ENCODE results near the gene SLCO3A1.

Gene SLCO3A1

DNA sequence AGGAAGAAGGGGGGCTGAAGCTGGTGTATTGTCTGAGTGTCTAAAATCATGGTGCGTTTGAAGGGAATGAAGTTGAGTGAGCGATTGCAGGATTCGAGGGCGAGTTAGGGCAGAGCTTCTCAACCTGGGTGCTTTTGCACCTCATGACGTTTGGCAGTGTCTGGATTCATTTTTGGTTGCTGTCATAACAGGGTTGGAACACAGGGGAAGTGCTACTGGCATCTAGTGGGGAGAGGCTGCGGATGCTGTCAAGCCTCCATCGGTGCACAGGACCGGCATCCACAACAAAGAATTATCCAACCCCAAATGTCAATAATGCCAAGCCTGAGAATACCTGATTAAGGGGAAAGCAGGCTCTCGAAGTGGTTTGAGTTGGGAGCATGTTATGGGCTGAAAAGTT lies 120.0 kb downstream of the SLCO3A1 start:
- DNase-seq, result no peak

DNA sequence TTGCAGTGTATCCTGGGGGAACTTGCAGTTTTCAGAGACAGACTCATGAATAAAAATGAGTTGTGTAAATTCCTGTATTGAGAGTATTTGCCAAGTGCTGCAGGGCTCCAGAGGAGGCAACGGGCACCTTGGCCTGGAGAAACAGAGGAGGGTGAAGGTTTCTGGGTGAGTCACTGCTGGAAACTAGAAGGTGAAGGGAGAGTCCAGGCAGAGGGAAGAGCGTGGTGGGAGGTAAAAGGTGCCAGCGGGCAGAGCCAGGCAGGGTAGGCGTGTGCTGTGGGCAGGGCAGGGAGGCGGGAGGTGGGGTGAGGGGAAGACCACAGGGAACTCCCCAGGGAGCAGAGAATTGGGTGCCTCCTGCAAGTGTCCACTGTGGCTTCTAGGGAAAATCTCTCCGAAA lies 120.8 kb downstream of the SLCO3A1 start:
- no peak for DNase-seq

GRCh38 chr15:91975241-91975978 lies 121.9 kb downstream of the SLCO3A1 start:
- DNase-seq, result no peak

DNA sequence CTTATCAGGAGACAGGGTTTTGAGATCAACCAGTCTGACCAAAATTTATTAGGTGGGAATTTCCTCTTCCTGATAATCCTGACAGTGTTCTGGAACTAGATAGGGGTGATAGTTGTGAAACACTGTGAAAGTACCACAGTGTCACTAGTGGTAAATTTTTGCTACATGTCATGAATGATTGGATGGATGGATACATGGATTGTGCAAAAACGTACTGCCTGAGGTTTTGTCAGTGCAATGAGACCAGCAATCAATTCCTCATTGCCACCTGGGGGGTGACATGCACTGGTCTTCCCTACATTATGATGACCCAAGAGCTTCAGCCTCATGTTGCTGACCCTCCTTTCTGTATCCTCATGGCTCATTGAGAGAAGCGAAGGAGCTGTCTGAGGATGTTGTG lies 123.5 kb downstream of the SLCO3A1 start:
- no peak for DNase-seq

DNA sequence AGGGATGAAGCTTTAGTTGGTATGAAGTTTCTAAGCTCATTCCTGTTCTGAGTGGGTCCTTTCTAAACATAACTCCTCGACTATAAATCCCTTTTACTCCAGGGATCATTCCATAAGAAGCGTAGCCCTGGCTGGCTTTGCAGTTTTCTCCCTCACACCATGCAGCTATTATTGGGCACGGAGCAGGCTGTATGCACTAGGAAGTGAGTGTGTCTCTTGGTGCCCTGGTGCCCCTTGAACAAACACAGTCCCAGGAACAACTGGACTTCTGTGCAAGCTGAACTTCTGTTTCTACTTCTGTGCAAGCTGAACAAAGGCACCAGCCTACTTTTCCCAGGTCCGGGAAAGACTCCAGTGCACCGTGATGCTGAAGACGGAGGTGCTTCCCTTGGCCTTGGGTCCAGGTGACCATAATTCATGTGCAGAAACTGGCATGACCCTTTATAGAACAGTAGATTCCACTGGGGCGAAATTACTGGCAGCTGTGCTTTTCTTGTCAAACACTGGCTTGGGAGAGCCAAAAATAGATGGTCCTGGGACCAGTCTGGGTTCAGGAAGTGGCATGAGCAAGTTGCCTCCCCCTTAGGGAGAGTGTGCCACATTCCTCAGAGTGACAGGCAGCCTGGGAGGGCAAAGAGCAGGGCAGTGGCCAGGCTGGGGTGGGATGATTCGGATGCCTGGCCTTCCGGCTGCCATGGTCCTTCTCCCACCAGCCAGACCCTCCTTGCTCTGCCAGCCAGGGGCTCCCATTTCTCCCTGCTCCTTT lies 127.2 kb downstream of the SLCO3A1 start:
- no peak for DNase-seq

- DNase-seq, result no peak
Measured at GRCh38 chr15:91981821-91982800, 128.6 kb downstream of the SLCO3A1 start.

GRCh38 chr15:91983729-91984340 lies 130.3 kb downstream of the SLCO3A1 start:
- no peak for DNase-seq

GRCh38 chr15:91985297-91985696 lies 131.8 kb downstream of the SLCO3A1 start:
- DNase-seq, result no peak

DNA sequence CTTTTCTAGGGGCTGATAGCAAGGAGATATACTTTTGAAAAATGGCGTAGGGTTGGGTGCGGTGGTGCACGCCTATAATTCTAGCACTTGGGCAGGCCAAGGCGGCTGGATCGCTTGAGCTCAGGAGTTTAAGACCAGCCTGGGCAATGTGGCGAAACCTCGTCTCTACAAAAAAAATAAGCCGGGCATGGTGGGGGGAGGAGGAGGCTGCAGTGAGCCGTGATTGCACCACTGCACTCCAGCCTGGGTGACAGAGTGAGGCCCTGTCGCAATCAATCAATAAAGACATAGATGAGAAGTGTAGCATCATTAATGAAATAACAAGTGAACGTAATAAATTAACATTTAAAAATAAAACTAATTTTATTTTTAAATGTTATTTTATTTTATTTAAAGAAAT lies 134.6 kb downstream of the SLCO3A1 start:
- DNase-seq, result no peak

DNA sequence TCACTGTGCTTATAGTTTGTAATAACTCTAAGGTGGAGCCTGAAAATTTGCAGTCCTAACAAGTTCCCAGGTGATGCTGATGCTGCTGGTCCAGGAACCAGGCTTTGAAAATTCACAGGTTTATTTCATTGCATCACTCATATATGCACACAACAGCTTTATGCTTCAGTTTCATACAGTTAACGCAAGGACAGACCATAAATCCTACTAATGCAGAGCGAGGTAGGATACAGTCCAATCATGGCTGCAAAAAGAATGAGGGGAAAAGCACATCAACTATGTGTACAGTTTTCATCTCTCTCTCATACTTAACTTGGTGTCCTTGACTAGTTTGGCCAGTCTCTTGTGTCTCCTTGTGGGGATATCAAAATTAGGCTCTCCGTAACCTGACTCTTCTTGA lies 135.1 kb downstream of the SLCO3A1 start:
- no peak for DNase-seq

- DNase-seq, result no peak
Measured at GRCh38 chr15:91989821-91990220, 136.3 kb downstream of the SLCO3A1 start.

DNA sequence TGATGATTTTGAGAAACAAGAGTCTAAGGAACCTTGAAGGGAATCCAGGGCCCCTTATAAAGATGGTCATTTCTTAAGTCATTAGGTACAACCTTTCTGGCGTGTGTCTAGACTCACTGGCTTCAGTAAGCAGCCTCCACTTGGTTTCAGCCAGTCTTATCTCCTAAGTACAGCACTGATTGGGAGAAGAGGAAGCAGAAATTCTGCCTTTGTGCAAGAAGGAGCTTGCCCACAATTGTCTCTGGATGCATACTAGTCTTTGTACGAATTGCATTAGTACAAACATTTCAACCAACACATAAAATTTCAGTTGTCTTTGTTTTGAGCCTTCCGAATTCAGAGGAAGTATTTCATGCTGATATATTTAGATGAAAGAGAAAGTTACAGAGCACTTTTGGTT lies 139.4 kb downstream of the SLCO3A1 start:
- DNase-seq, result no peak

DNA sequence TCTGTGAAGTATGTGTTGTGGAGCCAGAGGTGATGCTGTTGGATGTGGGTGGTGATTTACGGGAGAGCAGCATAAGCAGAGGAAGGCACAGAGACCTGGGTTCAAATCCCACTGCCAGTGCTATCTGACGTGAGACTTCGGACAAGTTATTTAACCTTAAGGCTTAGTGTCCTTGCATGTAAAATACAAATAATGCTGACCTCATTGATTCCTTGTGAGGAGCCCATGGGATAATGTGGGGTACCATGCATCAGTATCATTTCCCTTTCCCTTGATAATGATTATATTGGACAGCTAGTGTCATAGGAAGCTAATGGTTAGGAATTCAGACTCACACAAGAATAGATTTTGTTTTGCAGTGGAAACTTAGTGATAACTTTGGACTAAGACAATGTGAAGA lies 141.6 kb downstream of the SLCO3A1 start:
- DNase-seq, result no peak

- DNase-seq, result no peak
Measured at GRCh38 chr15:91997163-91997562, 143.7 kb downstream of the SLCO3A1 start.

DNA sequence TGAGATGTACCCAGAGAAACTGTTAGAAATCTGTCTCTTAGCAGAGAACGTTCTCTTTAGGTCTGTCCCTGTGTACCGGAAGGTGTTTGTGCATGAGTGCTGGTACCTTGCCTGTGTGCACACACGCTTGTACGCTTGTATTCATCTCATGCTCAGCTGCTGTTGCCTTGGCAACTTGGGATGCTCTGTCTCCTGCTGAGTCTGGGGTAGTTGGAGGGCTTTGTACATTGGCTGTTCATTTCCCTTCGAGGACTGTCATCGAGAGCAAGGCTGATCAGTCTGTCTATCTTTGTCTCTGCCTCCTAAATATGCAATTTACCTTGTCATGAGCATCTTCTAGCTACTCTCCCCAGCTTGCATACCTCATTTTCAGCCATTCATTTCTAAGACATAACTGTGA lies 147.2 kb downstream of the SLCO3A1 start:
- no peak for DNase-seq

GRCh38 chr15:92001307-92001706 lies 147.8 kb downstream of the SLCO3A1 start:
- no peak for DNase-seq

GRCh38 chr15:92002666-92003065 lies 149.2 kb downstream of the SLCO3A1 start:
- DNase-seq, result no peak

GRCh38 chr15:92003515-92004067 lies 150.1 kb downstream of the SLCO3A1 start:
- no peak for DNase-seq

- DNase-seq, result peak; percentile 1
Measured at GRCh38 chr15:92005154-92005553, 151.6 kb downstream of the SLCO3A1 start.

DNA sequence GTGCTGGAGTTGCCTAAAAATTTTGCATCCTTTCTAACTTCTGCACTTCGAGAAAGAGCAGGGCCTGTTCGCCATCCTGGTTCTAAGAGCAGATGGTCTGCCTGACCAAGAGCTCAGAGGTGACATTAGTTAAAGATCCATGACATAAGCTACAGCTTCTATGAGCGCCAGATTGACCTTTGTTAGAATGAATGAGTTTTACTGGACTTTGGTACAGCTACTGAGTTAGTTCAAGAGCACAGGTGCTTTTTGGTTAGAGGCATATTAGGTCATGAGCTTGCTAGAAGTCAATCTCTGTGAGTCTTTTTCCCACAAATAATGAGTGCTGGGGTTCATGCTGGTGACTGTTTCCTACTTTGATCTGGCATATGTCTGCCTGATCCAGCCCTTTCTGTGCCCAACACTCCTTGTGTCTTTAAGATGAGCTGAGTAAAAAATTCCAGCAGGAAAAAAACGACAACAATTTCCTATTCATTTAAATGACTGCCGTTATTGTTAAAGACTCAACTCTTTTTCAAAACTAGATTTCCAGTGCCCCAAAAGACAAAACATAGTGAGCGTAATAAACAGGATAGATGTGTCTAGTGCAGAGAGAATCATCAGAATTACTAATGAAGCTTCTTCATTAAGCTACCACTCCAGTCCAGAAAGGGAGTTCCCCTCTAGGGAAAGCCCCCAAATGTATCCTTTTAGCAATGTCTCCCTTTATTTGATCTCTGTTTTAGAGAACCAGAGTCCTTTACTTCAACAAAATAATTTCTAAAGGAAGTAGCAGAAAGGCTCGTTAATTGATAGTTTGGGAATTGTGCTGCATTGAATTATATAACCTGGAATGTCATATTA lies 152.9 kb downstream of the SLCO3A1 start:
- no peak for DNase-seq

DNA sequence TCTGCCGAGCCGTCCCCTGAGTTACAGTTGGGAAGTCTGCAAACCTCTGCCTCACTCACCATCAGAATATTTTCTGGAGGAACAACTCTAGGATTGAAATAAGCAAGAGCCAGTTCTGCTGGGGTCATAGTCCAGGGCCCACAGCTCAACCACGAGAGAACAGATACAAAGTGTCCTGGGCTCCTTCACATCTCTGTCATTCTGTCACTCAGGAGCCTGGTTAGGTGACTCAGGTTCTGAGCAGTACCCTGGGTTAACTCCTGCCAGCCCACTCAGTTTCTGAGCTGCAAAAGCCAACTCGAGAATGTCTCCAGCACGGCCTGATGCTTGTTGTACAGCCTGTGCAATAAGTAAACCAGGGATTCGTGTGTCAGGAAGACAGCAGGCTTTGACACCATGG lies 155.7 kb downstream of the SLCO3A1 start:
- peak; percentile 29 for DNase-seq

All from stimulated activated naive CD4-positive, alpha-beta T cell treated with Interleukin-2 at 50 U/mL for 16 hours (primary cell).